Natural killer cell (primary cell): Measurements from ENCODE around the gene PTCHD1. TPM values are rescaled to one million over a fixed set of nuclear protein-coding genes. Genes with fewer than 3 reads are reported as not detected.

Experiments used
- ATAC-seq, 3 donors: fragments of 150-1000 bp in 2 of 3; fragments of 200-7000 bp in 1 of 3; cut with Tn5 transposase; 1 replicate in 1 of 3; 2 replicates in 2 of 3; pipeline ENCODE4 v1.10.0; 2021; ENCODE audit warnings: mild to moderate bottlenecking in 2 of 3, moderate library complexity in 2 of 3
- DNase-seq, 2 donors: peaks; one replicate each; pipeline versions ENCODE4 v3.0.0 to v3.0.0-alpha.2; 2013 to 2021; ENCODE audit warnings: mixed read lengths in 1 of 2
- H3K27ac ChIP-seq: one replicate; pipeline ENCODE4 v1.5.1; 2013; ENCODE audit warnings: mild to moderate bottlenecking, low read length
- H3K27me3 ChIP-seq: one replicate; pipeline ENCODE4 v1.6.1; 2013; ENCODE audit warnings: low read length; ENCODE audit not compliant: control insufficient read depth, insufficient read depth
- H3K36me3 ChIP-seq: one replicate; pipeline ENCODE4 v1.6.1; 2013; ENCODE audit warnings: low read length; ENCODE audit not compliant: control insufficient read depth, insufficient read depth
- H3K4me1 ChIP-seq: one replicate; pipeline ENCODE4 v1.6.1; 2013; ENCODE audit warnings: low read length; ENCODE audit not compliant: control insufficient read depth, insufficient read depth
- H3K4me3 ChIP-seq: one replicate; pipeline ENCODE4 v1.5.1; 2013; ENCODE audit warnings: low read length
- H3K9me3 ChIP-seq: one replicate; pipeline ENCODE4 v1.6.1; 2013; ENCODE audit warnings: low read length; ENCODE audit not compliant: control insufficient read depth, insufficient read depth
- H3K27ac Mint-ChIP-seq, 2 donors: one replicate each; pipeline ENCODE4 v1.8.0; 2022; ENCODE audit warnings: mild to moderate bottlenecking in 2 of 2, mixed read lengths in 2 of 2, moderate library complexity in 1 of 2
- H3K27me3 Mint-ChIP-seq, 2 donors: one replicate each; pipeline ENCODE4 v1.8.0; 2022; ENCODE audit warnings: low read depth in 2 of 2, mixed read lengths in 2 of 2
- H3K36me3 Mint-ChIP-seq: one replicate; pipeline ENCODE4 v1.8.0; 2022; ENCODE audit warnings: mixed read lengths
- H3K4me1 Mint-ChIP-seq, 2 donors: one replicate each; pipeline ENCODE4 v1.8.0; 2022; ENCODE audit warnings: mixed read lengths in 2 of 2
- H3K4me3 Mint-ChIP-seq: one replicate; pipeline ENCODE4 v1.8.0; 2022; ENCODE audit warnings: mild to moderate bottlenecking, moderate library complexity, mixed read lengths
- H3K9me3 Mint-ChIP-seq, 2 donors: one replicate each; pipeline ENCODE4 v1.8.0; 2022; ENCODE audit warnings: mixed read lengths in 2 of 2
- CTCF ChIP-seq: fragments of 200-600 bp; IDR thresholded peaks from one replicate; pipeline ENCODE4 v1.8.0; 2022; ENCODE audit warnings: antibody characterized with exemption
- WGBS: methylation state at CpG from one replicate; pipeline ENCODE4 v1.1.7; 2013; ENCODE audit warnings: missing lambda C conversion rate; ENCODE audit not compliant: insufficient coverage; 5-methylcytosine and 5-hydroxymethylcytosine counted together
- intact Hi-C: fragments of 100-400 bp; cut with micrococcal nuclease; formaldehyde crosslinking; loops from one replicate; pipeline ENCODE4 v1.14.2; 2022
- total RNA-seq, 4 donors: library from RNA; stranded (reverse); fragments of 120-200 nt in 1 of 4; gene quantifications; one replicate each; pipeline versions ENCODE4 v1.2.3 to v1.2.4, GENCODE V29; 2013 to 2022

The PTCHD1 gene
- total RNA-seq, 3 donors from 2014 or later (not counting 1 experiment from before 2014, with no cell fraction given) = not detected

DNA sequence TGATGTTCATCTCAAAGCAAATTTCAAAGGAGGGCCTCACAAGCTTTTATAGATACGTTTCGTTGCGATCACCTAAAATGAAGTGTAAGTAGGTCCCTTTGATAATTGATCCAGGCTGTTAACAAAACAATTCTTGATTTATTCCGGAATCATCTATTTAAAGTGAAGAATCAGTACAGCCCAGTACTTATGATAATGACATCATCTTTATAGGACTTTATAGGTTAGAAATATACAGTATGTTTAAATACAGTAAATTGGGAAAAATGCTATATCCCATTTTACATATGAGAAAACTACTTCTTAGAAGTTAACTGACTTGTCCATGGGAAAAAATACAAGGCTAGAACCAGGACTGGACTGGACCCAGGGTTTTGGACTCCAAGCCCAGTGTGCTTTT lies 3.7 kb downstream of the PTCHD1 start:
- Mint-ChIP-seq H3K36me3 (no peaks in the 10 kb centered on the region), H3K27me3 (peaks cover 5 to 34% of the 10 kb centered on the region in 2 donors), H3K4me3 (no peak overlapping the region), H3K4me1 (no peaks in the 10 kb centered on the region), H3K9me3 (no peaks in the 10 kb centered on the region), H3K27ac (no peak overlapping the region)
- H3K27ac ChIP-seq = no peak overlapping the region
- no peaks in the 10 kb centered on the region for H3K9me3 ChIP-seq
- no peak for TF ChIP-seq CTCF
- H3K4me1 ChIP-seq = no peaks in the 10 kb centered on the region
- 92% methylated on average over 3 of the region's 4 CpGs for WGBS
- DNase-seq (no peak), ATAC-seq (no peak)
- peaks cover 2% of the 10 kb centered on the region for H3K27me3 ChIP-seq
- intact Hi-C loops = no loop called here
- H3K4me3 ChIP-seq = no peak overlapping the region
- no peaks in the 10 kb centered on the region for H3K36me3 ChIP-seq

GRCh38 chrX:23341452-23341851 lies 6.8 kb downstream of the PTCHD1 start:
- Mint-ChIP-seq H3K4me3 (no peak overlapping the region), H3K4me1 (no peaks in the 10 kb centered on the region), H3K27ac (no peak overlapping the region), H3K27me3 (peaks cover 3 to 26% of the 10 kb centered on the region in 2 donors), H3K36me3 (no peaks in the 10 kb centered on the region), H3K9me3 (no peaks in the 10 kb centered on the region)
- no peak for DNase-seq
- Histone ChIP-seq H3K4me3 (no peak overlapping the region), H3K4me1 (no peaks in the 10 kb centered on the region), H3K27me3 (no peaks in the 10 kb centered on the region), H3K36me3 (no peaks in the 10 kb centered on the region), H3K27ac (no peak overlapping the region), H3K9me3 (no peaks in the 10 kb centered on the region)
- TF ChIP-seq CTCF = no peak
- WGBS = 73% methylated on average over 5 of the region's 6 CpGs
- ATAC-seq = no peak
- intact Hi-C loops = no loop called here

GRCh38 chrX:23344238-23344903 lies 9.7 kb downstream of the PTCHD1 start:
- intact Hi-C loops = no loop called here
- Mint-ChIP-seq H3K36me3 (no peaks in the 10 kb centered on the region), H3K27ac (no peak overlapping the region), H3K4me3 (no peak overlapping the region), H3K4me1 (no peaks in the 10 kb centered on the region), H3K27me3 (peaks cover 3 to 24% of the 10 kb centered on the region in 2 donors), H3K9me3 (peaks cover 4 to 5% of the 10 kb centered on the region in 2 donors)
- Histone ChIP-seq H3K36me3 (no peaks in the 10 kb centered on the region), H3K9me3 (no peaks in the 10 kb centered on the region), H3K4me1 (no peaks in the 10 kb centered on the region), H3K27ac (no peak overlapping the region), H3K27me3 (no peaks in the 10 kb centered on the region), H3K4me3 (no peak overlapping the region)
- ATAC-seq (no peak), DNase-seq (no peak)
- 65% methylated on average over 3 of the region's 5 CpGs for WGBS
- no peak for TF ChIP-seq CTCF

DNA sequence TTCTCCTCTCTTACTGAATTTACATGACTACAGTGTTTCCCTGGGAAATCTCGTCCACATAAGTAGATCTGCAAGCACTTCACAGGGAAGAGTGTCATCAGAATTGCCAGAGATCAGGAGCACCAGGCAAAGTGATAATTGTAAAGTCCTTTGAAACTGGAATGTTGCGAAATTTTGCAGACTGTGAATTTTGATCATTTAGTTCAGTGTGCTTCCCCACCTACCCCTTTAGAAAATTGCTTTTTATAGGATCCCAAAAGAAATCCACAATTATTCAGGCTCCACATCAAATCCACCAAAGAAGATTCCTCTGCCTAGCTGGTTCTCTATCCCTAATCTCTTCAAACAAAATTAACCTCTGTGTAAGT lies 10.2 kb downstream of the PTCHD1 start:
- ATAC-seq (no peak), DNase-seq (no peak)
- Mint-ChIP-seq H3K4me3 (no peak overlapping the region), H3K9me3 (peaks cover 4 to 5% of the 10 kb centered on the region in 2 donors), H3K27ac (no peak overlapping the region), H3K36me3 (no peaks in the 10 kb centered on the region), H3K4me1 (no peaks in the 10 kb centered on the region), H3K27me3 (peaks cover 3 to 23% of the 10 kb centered on the region in 2 donors)
- 72% methylated on average over 2 of the region's 2 CpGs for WGBS
- Histone ChIP-seq H3K27me3 (no peaks in the 10 kb centered on the region), H3K4me1 (no peaks in the 10 kb centered on the region), H3K9me3 (no peaks in the 10 kb centered on the region), H3K27ac (no peak overlapping the region), H3K4me3 (no peak overlapping the region), H3K36me3 (no peaks in the 10 kb centered on the region)
- TF ChIP-seq CTCF = no peak
- intact Hi-C loops = no loop called here
